ENCODE measurements around the gene AQP3. TPM values are rescaled to one million over a fixed set of nuclear protein-coding genes. Genes with fewer than 3 reads are reported as not detected.

Gene AQP3
- total and polyA plus RNA-seq, 2 of the 13 experiments (the other 11 are each of a cell fraction or from before 2014, with no cell fraction given) = 1.4 to 5.5 TPM

DNA sequence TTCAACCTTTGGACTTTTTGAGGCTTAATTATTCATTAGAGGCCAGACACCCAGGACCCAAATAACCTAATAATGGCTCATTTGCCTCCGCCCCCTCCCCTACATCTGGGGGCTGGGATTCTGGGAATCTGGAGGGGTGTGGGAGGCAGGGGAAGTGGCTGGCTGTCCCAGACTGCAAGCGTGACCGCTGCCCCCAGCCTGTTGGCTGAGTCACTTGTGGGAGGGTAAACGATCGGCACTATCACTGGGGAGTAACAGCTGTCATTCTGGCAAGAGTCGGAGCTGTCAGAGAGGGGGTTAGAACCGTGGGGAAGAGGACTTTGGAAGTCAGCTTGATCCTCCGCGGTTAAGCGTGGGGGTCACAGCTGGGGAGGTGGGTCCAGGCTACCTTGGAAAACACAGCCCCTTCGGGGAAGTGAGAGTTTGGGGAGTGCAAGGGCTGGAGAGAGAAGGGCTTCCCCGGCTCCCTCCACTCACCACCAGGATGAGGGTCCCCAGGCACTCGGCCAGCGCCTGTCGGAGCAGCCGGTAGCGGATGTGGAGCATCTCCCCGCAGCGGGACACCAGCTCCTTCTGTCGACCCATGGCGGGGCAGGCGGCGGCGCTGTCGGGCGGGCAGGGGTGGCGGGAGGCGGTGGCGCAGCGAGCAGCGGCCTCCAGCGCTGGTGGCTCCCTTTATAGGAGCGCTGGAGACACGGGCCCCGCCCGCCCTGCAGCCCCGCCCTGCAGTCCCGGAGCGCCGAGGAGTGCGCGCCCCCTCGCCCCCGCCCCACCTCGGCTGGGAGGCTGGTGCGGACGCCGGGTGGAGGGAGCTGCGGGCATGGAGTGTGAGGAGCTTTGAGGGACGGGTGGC, at the start of gene AQP3 (continued):
- TF ChIP-seq PCBP2 (optimal IDR thresholded peaks at IDR 0.05; ENCODE audit: low read depth, low read length, poor library complexity, severe bottlenecking) = no peak
- TF ChIP-seq ZFX (CRISPR knock-in tag; IDR thresholded peaks at IDR 0.05; ENCODE audit: low read depth) = no peak; the same call in 1 of the 2 replicates
- 0 out of 2 replicates have a peak, but pooled peaks have one; percentile 24 for TF ChIP-seq HMG20A (CRISPR knock-in tag; IDR thresholded peaks at IDR 0.05; ENCODE audit: borderline replicate concordance)
- peak; percentile 65; the same call in 1 of the 2 replicates for TF ChIP-seq SIN3A (IDR thresholded peaks at IDR 0.05; ENCODE audit: borderline replicate concordance, low read depth, low read length)
- TF ChIP-seq SP1 (IDR thresholded peaks at IDR 0.05) = no peak
- TF ChIP-seq SP1 (CRISPR knock-in tag; IDR thresholded peaks at IDR 0.05) = no peak
- TF ChIP-seq, protein P1, sequence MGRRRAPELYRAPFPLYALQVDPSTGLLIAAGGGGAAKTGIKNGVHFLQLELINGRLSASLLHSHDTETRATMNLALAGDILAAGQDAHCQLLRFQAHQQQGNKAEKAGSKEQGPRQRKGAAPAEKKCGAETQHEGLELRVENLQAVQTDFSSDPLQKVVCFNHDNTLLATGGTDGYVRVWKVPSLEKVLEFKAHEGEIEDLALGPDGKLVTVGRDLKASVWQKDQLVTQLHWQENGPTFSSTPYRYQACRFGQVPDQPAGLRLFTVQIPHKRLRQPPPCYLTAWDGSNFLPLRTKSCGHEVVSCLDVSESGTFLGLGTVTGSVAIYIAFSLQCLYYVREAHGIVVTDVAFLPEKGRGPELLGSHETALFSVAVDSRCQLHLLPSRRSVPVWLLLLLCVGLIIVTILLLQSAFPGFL (CRISPR knock-in tag; IDR thresholded peaks at IDR 0.05) = no peak
- no peak for TF ChIP-seq GABPA (IDR thresholded peaks at IDR 0.05; ENCODE audit: low read depth, low read length)
- no peak for TF ChIP-seq GABPA (CRISPR knock-in tag; IDR thresholded peaks at IDR 0.05; ENCODE audit: low read depth)
- no peak for TF ChIP-seq ETV6 (CRISPR knock-in tag; conservative IDR thresholded peaks at IDR 0.05)
- peak; percentile 37; the same call in 1 of the 2 replicates for TF ChIP-seq ZSCAN21 (CRISPR knock-in tag; IDR thresholded peaks at IDR 0.05; ENCODE audit: borderline replicate concordance)
- no peak for TF ChIP-seq ARNT (IDR thresholded peaks at IDR 0.05)
- no peak for TF ChIP-seq PHF8 (CRISPR knock-in tag; IDR thresholded peaks at IDR 0.05)
- TF ChIP-seq ZNF543 (CRISPR knock-in tag; IDR thresholded peaks at IDR 0.05) = no peak
- TF ChIP-seq AGO1 (IDR thresholded peaks at IDR 0.05; ENCODE audit: low read depth, low read length, poor library complexity, severe bottlenecking) = no peak
- TF ChIP-seq PRPF4 (IDR thresholded peaks at IDR 0.05; ENCODE audit: low read depth, low read length, poor library complexity, severe bottlenecking) = no peak
- TF ChIP-seq MBNL3 (CRISPR knock-in tag; conservative IDR thresholded peaks at IDR 0.05) = no peak
- no peak for TF ChIP-seq PHB2 (IDR thresholded peaks at IDR 0.05; ENCODE audit: partially characterized antibody)
- TF ChIP-seq HOXA9 (CRISPR knock-in tag; IDR thresholded peaks at IDR 0.05; ENCODE audit: borderline replicate concordance) = no peak
- TF ChIP-seq ZSCAN31 (CRISPR knock-in tag; IDR thresholded peaks at IDR 0.05; ENCODE audit: low read depth) = 0 out of 2 replicates have a peak, but pooled peaks have one; percentile 46
- TF ChIP-seq, protein P2, sequence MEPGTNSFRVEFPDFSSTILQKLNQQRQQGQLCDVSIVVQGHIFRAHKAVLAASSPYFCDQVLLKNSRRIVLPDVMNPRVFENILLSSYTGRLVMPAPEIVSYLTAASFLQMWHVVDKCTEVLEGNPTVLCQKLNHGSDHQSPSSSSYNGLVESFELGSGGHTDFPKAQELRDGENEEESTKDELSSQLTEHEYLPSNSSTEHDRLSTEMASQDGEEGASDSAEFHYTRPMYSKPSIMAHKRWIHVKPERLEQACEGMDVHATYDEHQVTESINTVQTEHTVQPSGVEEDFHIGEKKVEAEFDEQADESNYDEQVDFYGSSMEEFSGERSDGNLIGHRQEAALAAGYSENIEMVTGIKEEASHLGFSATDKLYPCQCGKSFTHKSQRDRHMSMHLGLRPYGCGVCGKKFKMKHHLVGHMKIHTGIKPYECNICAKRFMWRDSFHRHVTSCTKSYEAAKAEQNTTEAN (CRISPR knock-in tag; conservative IDR thresholded peaks at IDR 0.05) = no peak
- TF ChIP-seq ZNF775 (CRISPR knock-in tag; IDR thresholded peaks at IDR 0.05; ENCODE audit: borderline replicate concordance) = no peak
- TF ChIP-seq ZNF569 (CRISPR knock-in tag; IDR thresholded peaks at IDR 0.05; ENCODE audit: borderline replicate concordance) = no peak
- TF ChIP-seq, protein P3, sequence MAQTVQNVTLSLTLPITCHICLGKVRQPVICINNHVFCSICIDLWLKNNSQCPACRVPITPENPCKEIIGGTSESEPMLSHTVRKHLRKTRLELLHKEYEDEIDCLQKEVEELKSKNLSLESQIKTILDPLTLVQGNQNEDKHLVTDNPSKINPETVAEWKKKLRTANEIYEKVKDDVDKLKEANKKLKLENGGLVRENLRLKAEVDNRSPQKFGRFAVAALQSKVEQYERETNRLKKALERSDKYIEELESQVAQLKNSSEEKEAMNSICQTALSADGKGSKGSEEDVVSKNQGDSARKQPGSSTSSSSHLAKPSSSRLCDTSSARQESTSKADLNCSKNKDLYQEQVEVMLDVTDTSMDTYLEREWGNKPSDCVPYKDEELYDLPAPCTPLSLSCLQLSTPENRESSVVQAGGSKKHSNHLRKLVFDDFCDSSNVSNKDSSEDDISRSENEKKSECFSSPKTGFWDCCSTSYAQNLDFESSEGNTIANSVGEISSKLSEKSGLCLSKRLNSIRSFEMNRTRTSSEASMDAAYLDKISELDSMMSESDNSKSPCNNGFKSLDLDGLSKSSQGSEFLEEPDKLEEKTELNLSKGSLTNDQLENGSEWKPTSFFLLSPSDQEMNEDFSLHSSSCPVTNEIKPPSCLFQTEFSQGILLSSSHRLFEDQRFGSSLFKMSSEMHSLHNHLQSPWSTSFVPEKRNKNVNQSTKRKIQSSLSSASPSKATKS (CRISPR knock-in tag; IDR thresholded peaks at IDR 0.05) = no peak
- TF ChIP-seq YEATS4 (CRISPR knock-in tag; IDR thresholded peaks at IDR 0.05; ENCODE audit: borderline replicate concordance) = peak; percentile 51; the same call in 1 of the 2 replicates
- no peak for TF ChIP-seq RFX5 (IDR thresholded peaks at IDR 0.05; ENCODE audit: low read depth, low read length)

Measured in HepG2 (cell line).